Subcutaneous adipose tissue (tissue), 4 donors: ENCODE measurements around the gene SH3TC2. TPM values are rescaled to one million over a fixed set of nuclear protein-coding genes. Genes with fewer than 3 reads are reported as not detected.

Experiments
- CTCF ChIP-seq: fragments of 450-650 bp; IDR thresholded peaks from one replicate; pipeline ENCODE4 v1.5.1; 2016; ENCODE audit warnings: low read depth, mild to moderate bottlenecking, control low read depth, antibody characterized with exemption, moderate library complexity
- total RNA-seq, 4 donors: library from RNA; depleted of rRNA; stranded (reverse); fragments of >200 nt; gene quantifications; one replicate each; pipeline ENCODE4 v1.1.0, GENCODE V29; 2016

SH3TC2 gene
- total RNA-seq, 4 donors from 2014 or later, result 0.33 to 2.4 (median 0.44) TPM; not detected in 1

GRCh38 chr5:149072791-149073190, 9.9 kb upstream of the SH3TC2 start:
- no peak for TF ChIP-seq CTCF

DNA sequence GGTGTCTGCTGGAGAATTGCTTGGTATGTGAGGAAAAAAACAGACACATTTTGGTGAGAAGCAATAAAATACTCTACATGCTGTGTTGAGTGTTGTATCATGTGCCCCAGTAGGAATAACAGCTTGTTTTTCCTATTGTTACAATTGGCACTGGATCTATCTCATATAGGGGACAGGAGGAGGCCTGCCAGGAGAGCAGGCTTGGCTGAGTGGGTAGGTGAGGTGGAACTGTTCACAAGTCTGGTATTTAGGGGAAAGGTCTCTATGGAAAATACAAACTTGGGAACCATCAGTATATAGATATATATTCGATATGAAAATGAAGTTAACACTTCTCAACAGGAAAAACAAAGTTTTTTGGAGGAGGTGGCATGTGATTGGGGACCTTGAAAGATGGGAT, 9.5 kb upstream of the SH3TC2 start:
- no peak for TF ChIP-seq CTCF

GRCh38 chr5:149071756-149072155, 8.9 kb upstream of the SH3TC2 start:
- no peak for TF ChIP-seq CTCF

DNA sequence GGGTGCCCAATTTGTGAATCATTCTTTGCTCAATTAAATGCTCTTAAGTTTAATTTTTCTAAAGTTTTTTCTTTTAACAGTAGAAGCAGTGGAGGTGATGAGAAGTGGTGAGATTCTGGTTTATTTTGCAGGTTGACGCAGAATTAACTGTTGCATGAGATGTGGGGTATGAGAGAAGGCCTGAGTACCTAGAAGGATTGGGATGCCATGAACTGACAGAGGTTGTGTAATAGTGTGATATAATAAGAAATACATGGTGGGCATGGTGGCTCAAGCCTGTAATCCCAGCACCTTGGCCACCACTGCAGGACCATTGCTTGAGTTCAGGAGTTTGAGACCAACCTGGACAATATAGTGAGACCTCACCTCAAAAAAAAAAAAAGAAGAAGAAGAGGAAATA, 8.4 kb upstream of the SH3TC2 start:
- TF ChIP-seq CTCF, result no peak

GRCh38 chr5:149069711-149070110, 6.8 kb upstream of the SH3TC2 start:
- no peak for TF ChIP-seq CTCF

DNA sequence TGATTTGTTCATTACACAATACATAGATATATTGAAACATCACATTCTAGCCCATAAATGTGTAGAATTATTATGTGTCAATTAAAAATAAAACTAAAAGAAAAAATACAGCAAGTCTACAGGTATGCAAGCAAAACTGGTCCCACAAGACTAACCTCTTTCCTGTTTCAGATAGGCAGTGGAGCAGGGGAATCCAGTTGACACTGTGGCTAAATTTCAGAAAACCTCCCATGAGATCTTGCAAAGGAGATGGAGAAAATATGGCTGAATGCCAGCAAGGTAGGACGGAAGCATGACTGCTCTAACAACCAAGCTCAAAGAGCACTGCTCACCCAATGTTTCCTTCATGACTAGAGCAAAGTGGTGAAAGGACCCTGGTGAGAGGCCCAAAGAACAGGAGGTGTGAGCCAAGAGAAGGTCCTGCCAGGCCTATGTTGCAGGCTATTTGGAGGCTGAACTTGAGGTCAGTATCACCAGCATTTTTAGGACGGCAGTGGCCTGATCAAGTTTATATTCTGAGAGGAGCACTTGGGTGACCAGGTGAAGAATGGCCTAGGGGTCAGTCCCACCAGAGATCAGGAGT, 1.1 kb upstream of the SH3TC2 start:
- no peak for TF ChIP-seq CTCF

GRCh38 chr5:149062371-149063016, 368 bp downstream of the SH3TC2 start:
- no peak for TF ChIP-seq CTCF
